Muscle of arm (tissue), 12 donors: ENCODE results near the gene CILP2. TPM values are rescaled to one million over a fixed set of nuclear protein-coding genes. Genes with fewer than 3 reads are reported as not detected.
A peak's percentile ranks its signal among the peaks of the same experiment; 100 is the strongest.

Experiments used
- DNase-seq: peaks from one replicate; pipeline ENCODE4 v3.0.0-alpha.2; 2013
- polyA plus RNA-seq, 12 donors: library from polyadenylated mRNA; unstranded; fragments of 120-200 nt; gene quantifications; one replicate each; pipeline ENCODE4 v1.2.1, GENCODE V29; 2013; ENCODE audit not compliant: insufficient read length in 12 of 12

CILP2 gene
- polyA plus RNA-seq, 12 donors, result 1.4 to 13.9 (median 4.1) TPM; not detected in 2

GRCh38 chr19:19561946-19562664 is 24.0 kb downstream of the CILP2 start:
- no peak for DNase-seq

GRCh38 chr19:19562665-19563347 is 24.7 kb downstream of the CILP2 start:
- DNase-seq, result no peak

- DNase-seq, result no peak
These were observed 25.3 kb downstream of the CILP2 start for GRCh38 chr19:19563348-19563848.

GRCh38 chr19:19566306-19566705 is 28.2 kb downstream of the CILP2 start:
- no peak for DNase-seq

- no peak for DNase-seq
These were observed 29.3 kb downstream of the CILP2 start for GRCh38 chr19:19567391-19567790.

- DNase-seq, result no peak
These were observed 31.0 kb downstream of the CILP2 start for GRCh38 chr19:19568802-19569756.

- no peak for DNase-seq
These were observed 32.5 kb downstream of the CILP2 start for GRCh38 chr19:19570571-19570970.

- DNase-seq, result no peak
These were observed 33.2 kb downstream of the CILP2 start for GRCh38 chr19:19571071-19571786.

GRCh38 chr19:19575411-19575810 is 37.3 kb downstream of the CILP2 start:
- no peak for DNase-seq

GRCh38 chr19:19578252-19578651 is 40.2 kb downstream of the CILP2 start:
- DNase-seq, result no peak

- no peak for DNase-seq
These were observed 41.7 kb downstream of the CILP2 start for GRCh38 chr19:19579533-19580361.

GRCh38 chr19:19580418-19580817 is 42.4 kb downstream of the CILP2 start:
- DNase-seq, result no peak

GRCh38 chr19:19581391-19581790 is 43.3 kb downstream of the CILP2 start:
- no peak for DNase-seq

- no peak for DNase-seq
These were observed 44.4 kb downstream of the CILP2 start for GRCh38 chr19:19582471-19582870.

- DNase-seq, result no peak
These were observed 46.3 kb downstream of the CILP2 start for GRCh38 chr19:19584356-19584755.

GRCh38 chr19:19587771-19588170 is 49.7 kb downstream of the CILP2 start:
- DNase-seq, result no peak

GRCh38 chr19:19588546-19588945 is 50.5 kb downstream of the CILP2 start:
- no peak for DNase-seq

- DNase-seq, result peak; percentile 79
These were observed 53.2 kb downstream of the CILP2 start for GRCh38 chr19:19591133-19591825.

GRCh38 chr19:19592690-19593089 is 54.6 kb downstream of the CILP2 start:
- no peak for DNase-seq

- DNase-seq, result no peak
These were observed 56.3 kb downstream of the CILP2 start for GRCh38 chr19:19594381-19594780.
